PFSK-1 (cell line): ENCODE data around the gene FAM216A.

ENCODE experiments used
- FOXP2 ChIP-seq: optimal IDR thresholded peaks from 2 replicates; pipeline ENCODE3; 2011; ENCODE audit warnings: borderline replicate concordance, control low read depth, inconsistent platforms; ENCODE audit not compliant: insufficient read depth; ENCODE audit errors: extremely low read length, extremely low read depth
- POLR2AphosphoS5 ChIP-seq: IDR thresholded peaks from 2 replicates; pipeline ENCODE4 v1.6.1; 2012; ENCODE audit warnings: low read depth, mild to moderate bottlenecking, control low read depth, low read length, moderate library complexity
- SIN3A ChIP-seq: IDR thresholded peaks from 2 replicates; pipeline ENCODE4 v1.6.1; 2012; ENCODE audit warnings: mild to moderate bottlenecking, low read length, moderate library complexity, borderline replicate concordance; ENCODE audit not compliant: insufficient read depth
- TAF1 ChIP-seq: IDR thresholded peaks from 2 replicates; pipeline ENCODE4 v1.6.1; 2012; ENCODE audit warnings: low read length, control low read depth, borderline replicate concordance; ENCODE audit not compliant: insufficient read depth
- TF ChIP-seq, protein P1 (sequence below), 2 experiments: IDR thresholded peaks; 2 replicates each; pipeline versions ENCODE4 v1.6.1 to v1.8.0; 2011 to 2012; ENCODE audit warnings: low read depth in 2 of 2, low read length in 2 of 2, control low read depth in 1 of 2, inconsistent platforms in 1 of 2, mild to moderate bottlenecking in 1 of 2, moderate library complexity in 1 of 2; ENCODE audit not compliant: insufficient read depth in 1 of 2

The FAM216A gene

DNA sequence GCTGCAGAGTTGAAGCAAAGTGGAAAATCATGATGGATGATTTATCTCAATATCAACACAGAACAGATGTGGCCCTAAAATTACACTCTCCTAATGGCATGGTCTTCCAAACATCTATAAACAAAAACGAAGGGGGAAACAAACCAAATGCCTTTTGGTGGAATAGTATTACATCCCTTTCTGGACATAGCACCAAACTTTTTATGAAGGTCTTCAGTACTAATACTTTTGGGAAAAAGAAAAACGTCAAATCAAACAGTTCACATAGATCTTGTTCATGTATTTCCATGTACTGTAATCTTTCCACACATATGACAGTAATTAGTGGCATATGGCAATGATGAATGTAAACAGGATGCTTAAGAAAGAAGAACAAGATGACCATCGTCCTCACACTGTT lies 42.2 kb upstream of the FAM216A start:
- TF ChIP-seq SIN3A (no peak), FOXP2 (no peak), TAF1 (no peak), POLR2AphosphoS5 (no peak)
- TF ChIP-seq, protein P1, sequence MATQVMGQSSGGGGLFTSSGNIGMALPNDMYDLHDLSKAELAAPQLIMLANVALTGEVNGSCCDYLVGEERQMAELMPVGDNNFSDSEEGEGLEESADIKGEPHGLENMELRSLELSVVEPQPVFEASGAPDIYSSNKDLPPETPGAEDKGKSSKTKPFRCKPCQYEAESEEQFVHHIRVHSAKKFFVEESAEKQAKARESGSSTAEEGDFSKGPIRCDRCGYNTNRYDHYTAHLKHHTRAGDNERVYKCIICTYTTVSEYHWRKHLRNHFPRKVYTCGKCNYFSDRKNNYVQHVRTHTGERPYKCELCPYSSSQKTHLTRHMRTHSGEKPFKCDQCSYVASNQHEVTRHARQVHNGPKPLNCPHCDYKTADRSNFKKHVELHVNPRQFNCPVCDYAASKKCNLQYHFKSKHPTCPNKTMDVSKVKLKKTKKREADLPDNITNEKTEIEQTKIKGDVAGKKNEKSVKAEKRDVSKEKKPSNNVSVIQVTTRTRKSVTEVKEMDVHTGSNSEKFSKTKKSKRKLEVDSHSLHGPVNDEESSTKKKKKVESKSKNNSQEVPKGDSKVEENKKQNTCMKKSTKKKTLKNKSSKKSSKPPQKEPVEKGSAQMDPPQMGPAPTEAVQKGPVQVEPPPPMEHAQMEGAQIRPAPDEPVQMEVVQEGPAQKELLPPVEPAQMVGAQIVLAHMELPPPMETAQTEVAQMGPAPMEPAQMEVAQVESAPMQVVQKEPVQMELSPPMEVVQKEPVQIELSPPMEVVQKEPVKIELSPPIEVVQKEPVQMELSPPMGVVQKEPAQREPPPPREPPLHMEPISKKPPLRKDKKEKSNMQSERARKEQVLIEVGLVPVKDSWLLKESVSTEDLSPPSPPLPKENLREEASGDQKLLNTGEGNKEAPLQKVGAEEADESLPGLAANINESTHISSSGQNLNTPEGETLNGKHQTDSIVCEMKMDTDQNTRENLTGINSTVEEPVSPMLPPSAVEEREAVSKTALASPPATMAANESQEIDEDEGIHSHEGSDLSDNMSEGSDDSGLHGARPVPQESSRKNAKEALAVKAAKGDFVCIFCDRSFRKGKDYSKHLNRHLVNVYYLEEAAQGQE (IDR thresholded peaks at IDR 0.05; ENCODE audit: insufficient read depth in 1 of 2, low read depth in 2 of 2, low read length in 2 of 2) = no peak

DNA sequence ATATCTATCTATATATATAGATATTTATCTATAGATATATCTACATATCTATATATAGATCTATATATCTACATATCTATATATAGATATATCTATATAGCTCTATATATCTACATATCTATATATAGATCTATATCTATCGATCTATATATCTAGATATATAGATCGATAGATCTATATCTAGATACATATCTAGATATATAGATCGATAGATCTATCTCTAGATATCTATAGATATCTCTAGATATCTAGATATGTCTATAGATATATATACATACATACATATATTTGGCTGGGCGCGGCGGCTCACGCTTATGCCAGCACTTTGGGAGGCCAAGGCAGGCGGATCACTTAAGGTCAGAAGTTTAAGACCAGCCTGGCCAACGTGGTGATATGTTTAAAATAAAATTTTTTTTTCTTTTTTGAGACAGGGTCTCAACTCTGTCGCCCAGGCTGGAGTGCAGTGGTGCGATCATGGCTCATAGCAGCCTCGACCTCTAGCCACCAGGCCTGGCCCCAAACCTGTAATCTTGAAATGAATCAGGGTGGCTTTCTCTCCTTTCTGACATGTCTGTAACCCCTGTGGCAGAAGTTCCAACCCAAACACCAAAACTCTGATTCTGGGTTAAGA lies 36.6 kb upstream of the FAM216A start:
- TF ChIP-seq POLR2AphosphoS5 (no peak), FOXP2 (no peak), TAF1 (no peak), SIN3A (no peak)
- TF ChIP-seq, protein P1 (IDR thresholded peaks at IDR 0.05; ENCODE audit: insufficient read depth in 1 of 2, low read depth in 2 of 2, low read length in 2 of 2) = no peak

DNA sequence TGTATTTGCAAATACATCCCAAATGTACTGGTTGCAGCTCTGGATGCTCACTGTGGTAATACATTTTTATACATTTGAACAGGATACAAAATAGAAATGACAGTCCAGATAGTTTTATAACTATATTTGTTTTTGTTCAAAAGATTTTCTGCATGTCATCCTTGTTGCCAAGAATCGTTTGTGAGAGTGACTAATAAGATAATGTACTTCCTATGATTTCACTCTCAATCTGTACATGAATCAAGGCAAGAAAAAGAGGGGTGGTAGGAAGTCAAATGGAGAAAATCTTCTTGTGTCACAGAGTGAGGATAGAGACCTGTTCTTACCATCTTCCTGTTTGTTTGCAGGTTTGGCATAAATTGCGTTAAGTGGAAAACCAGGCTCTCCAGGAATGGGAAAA lies 32.4 kb upstream of the FAM216A start:
- TF ChIP-seq POLR2AphosphoS5 (no peak), FOXP2 (no peak), SIN3A (no peak), TAF1 (no peak)
- TF ChIP-seq, protein P1 (IDR thresholded peaks at IDR 0.05; ENCODE audit: insufficient read depth in 1 of 2, low read depth in 2 of 2, low read length in 2 of 2) = no peak

DNA sequence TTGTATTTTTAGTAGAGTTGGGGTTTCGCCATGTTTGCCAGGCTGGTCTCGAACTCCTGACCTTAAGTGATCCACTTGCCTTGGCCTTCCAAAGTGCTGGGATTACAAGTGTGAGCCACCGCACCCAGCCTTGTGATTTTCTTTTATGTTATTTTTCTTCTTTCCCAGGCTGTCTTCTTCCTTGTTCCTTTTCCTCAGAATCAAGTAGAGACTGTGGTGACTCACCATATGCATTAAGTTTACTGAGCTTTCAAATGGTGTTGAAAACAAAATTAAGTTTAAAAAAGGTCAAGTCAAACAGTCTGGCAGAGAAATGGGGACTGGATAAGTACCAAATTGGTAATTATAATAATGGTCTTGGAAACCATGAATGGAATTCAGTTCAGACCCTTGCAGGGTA lies 24.2 kb upstream of the FAM216A start:
- TF ChIP-seq FOXP2 (no peak), POLR2AphosphoS5 (no peak)

DNA sequence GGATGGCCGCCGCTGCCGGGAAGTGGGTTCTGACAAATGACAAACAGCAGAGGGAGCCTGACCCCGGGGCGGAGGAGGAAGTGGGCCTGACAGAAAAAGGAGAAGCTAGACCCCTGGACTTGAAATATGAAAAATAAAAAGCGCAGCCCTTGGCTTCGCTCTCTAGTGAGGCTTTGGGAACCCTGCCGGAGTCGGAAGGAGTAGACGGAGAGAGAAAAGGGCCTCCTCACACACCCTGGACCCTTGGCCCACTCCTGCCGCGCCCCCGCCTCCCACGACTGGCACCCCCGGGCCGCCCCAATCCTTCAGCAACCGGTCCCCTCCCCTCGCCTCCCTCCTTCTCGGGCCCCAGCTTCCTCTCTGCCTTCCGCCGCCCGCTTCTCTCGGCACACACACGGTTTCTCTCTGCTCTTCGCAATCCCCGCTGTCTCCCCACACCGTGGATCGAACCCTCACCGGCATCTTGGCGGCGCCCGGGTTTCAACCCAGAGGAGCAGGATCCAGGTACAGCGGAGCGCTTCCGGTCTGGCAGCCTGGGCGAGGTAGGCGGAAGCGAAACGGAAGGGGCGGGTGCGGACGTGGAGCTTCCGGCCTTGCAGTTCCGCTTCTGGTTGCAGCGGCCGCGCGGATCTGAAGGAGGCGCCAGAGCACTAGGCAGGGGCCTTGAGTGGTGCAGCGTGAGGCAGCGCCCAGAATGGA lies 18.7 kb upstream of the FAM216A start, which contains the start of gene ARPC3:
Gene ARPC3 (minus strand): TSS at position 539 of the 699 bp plus-strand sequence. CDS start 77 bp downstream, at position 462.
- TF ChIP-seq SIN3A (peak; percentile 77; the same call in 1 of the 2 replicates), TAF1 (peak; percentile 63), FOXP2 (peak; percentile 79), POLR2AphosphoS5 (peak; percentile 93)
- TF ChIP-seq, protein P1 (IDR thresholded peaks at IDR 0.05; ENCODE audit: insufficient read depth in 1 of 2, low read depth in 2 of 2, low read length in 2 of 2) = 0 out of 4 replicates have a peak, but pooled peaks of 1 of the 2 experiments have one; percentile 19
